SJCRH30 (cell line): Measurements from ENCODE around the gene RGPD8. TPM values are rescaled to one million over a fixed set of nuclear protein-coding genes. Genes with fewer than 3 reads are reported as not detected.

Experiments used
- total RNA-seq: library from RNA; depleted of rRNA; stranded (reverse); fragments of >200 nt; shearing (Covaris generic); gene quantifications from 2 replicates; pipeline ENCODE4 v1.2.3, GENCODE V29; 2014; rRNA removed

RGPD8 gene
- total RNA-seq, 1 experiment from 2014 or later, result 5.5 TPM

Other genes starting within 250 kb of the RGPD8 start
- 23.4 and 24.1 TPM in 2 replicates for gene ZC3H8, start 178.6 kb downstream of the RGPD8 start, total RNA-seq
- 1.4 and 1.6 TPM in 2 replicates for gene ZC3H6, start 158.0 kb downstream of the RGPD8 start, total RNA-seq
- 78.4 and 81.6 TPM in 2 replicates for gene TTL, start 48.5 kb upstream of the RGPD8 start, total RNA-seq
- 30.3 and 37.5 TPM in 2 replicates for gene POLR1B, start 108.8 kb upstream of the RGPD8 start, total RNA-seq
- 11.2 and 12.3 TPM in 2 replicates for gene CHCHD5, start 151.0 kb upstream of the RGPD8 start, total RNA-seq
- 69.5 and 83.7 TPM in 2 replicates for gene SLC20A1, start 212.3 kb upstream of the RGPD8 start, total RNA-seq